ENCODE results near the gene ZNF563. TPM values are rescaled to one million over a fixed set of nuclear protein-coding genes. Genes with fewer than 3 reads are reported as not detected.

ZNF563 gene
- total and polyA plus RNA-seq, 4 experiments from 2014 or later: 5.4 to 15.6 (median 10.9) TPM

GRCh38 chr19:12295191-12295590, 38.2 kb downstream of the ZNF563 start:
- CTCF ChIA-PET (ENCODE audit: partially characterized antibody): interaction anchor here (1.7 kb wide), 1 partner anchor 132 kb away, joined by 5 read pairs; the partner anchor contains the start of gene ZNF136
- peaks cover 9 to 28% of the 10 kb centered on the region in 2 donors for H3K36me3 Mint-ChIP-seq
- peak overlapping the region; percentile 29 to 79 for H3K4me3 ChIP-seq (ENCODE audit: low read length in 2 of 2)

GRCh38 chr19:12294249-12295158, 38.9 kb downstream of the ZNF563 start, which contains the start of gene ZNF44:
ZNF44 (minus strand) TSS chr19:12294883; CDS start chr19:12294694, 189 bp downstream.
- H3K4me1 Mint-ChIP-seq: peaks cover 26 to 44% (median 36%) of the 10 kb centered on the region in 4 donors
- CTCF ChIA-PET (ENCODE audit: partially characterized antibody): interaction anchor here (1.7 kb wide), 1 partner anchor 132 kb away, joined by 5 read pairs; the partner anchor contains the start of gene ZNF136
- intact Hi-C loops (cut with micrococcal nuclease): loop anchor here (1.0 to 2.0 kb wide), 4 partner anchors 39 to 147 kb away; partner anchors contain the start of genes ZNF136, ZNF443, ZNF563 and ZNF799
- peak within 1 kb of the TSS; percentile 80 for H3K27ac ChIP-seq (ENCODE audit: low read depth, low read length)
- H3K4me1 ChIP-seq (ENCODE audit: insufficient read depth, low read length): peaks cover 37% of the 10 kb centered on the region
- H3K4me3 Mint-ChIP-seq: peak within 1 kb of the TSS; percentile 99 to 100 (median 99)
- H3K9me3 ChIP-seq (ENCODE audit: control insufficient read depth in 1 of 2, low read length in 2 of 2): no peaks in the 10 kb centered on the region
- H3K27me3 ChIP-seq (ENCODE audit: insufficient read depth, low read length): no peaks in the 10 kb centered on the region
- H3K4me3 ChIP-seq (ENCODE audit: low read length in 2 of 2): peak within 1 kb of the TSS; percentile 73 to 79
- peaks cover 0 to 1% (median 0%) of the 10 kb centered on the region in 8 donors for H3K9me3 Mint-ChIP-seq
- DNase-seq: peak; percentile 93 to 97 (median 94)
- H3K36me3 ChIP-seq (ENCODE audit: insufficient read depth, low read length): no peaks in the 10 kb centered on the region
- H3K36me3 Mint-ChIP-seq: peaks cover 9 to 28% of the 10 kb centered on the region in 2 donors
- peak within 1 kb of the TSS; percentile 97 to 100 (median 99) for H3K27ac Mint-ChIP-seq
- POLR2A ChIA-PET (ENCODE audit: partially characterized antibody): interaction anchor here (0.6 to 8.9 kb wide), 13 partner anchors 11 to 370 kb away, joined by 3 to 148 read pairs (median 4); partner anchors contain the start of genes ZNF136, ZNF20, ZNF442 and ZNF443
- H3K27me3 Mint-ChIP-seq: no peaks in the 10 kb centered on the region

More at GRCh38 chr19:12295191-12295590, 38.2 kb downstream of the ZNF563 start:
- H3K9me3 Mint-ChIP-seq: peaks cover 0 to 1% (median 0%) of the 10 kb centered on the region in 8 donors
- DNase-seq: no peak
- Histone ChIP-seq H3K4me1 (ENCODE audit: insufficient read depth, low read length) (peaks cover 30% of the 10 kb centered on the region), H3K27me3 (ENCODE audit: insufficient read depth, low read length) (no peaks in the 10 kb centered on the region), H3K27ac (ENCODE audit: low read depth, low read length) (peak overlapping the region; percentile 80), H3K36me3 (ENCODE audit: insufficient read depth, low read length) (no peaks in the 10 kb centered on the region), H3K9me3 (ENCODE audit: control insufficient read depth in 1 of 2, low read length in 2 of 2) (no peaks in the 10 kb centered on the region)
- peak overlapping the region; percentile 91 to 99 (median 98) for H3K4me3 Mint-ChIP-seq
- peak overlapping the region; percentile 68 to 99 (median 96) for H3K27ac Mint-ChIP-seq
- peaks cover 22 to 38% (median 30%) of the 10 kb centered on the region in 4 donors for H3K4me1 Mint-ChIP-seq
- no peaks in the 10 kb centered on the region for H3K27me3 Mint-ChIP-seq
- intact Hi-C loops (cut with micrococcal nuclease): loop anchor here (2.0 kb wide), 1 partner anchor 132 kb away; the partner anchor contains the start of gene ZNF136
- POLR2A ChIA-PET (ENCODE audit: partially characterized antibody): interaction anchor here (0.6 to 8.9 kb wide), 12 partner anchors 15 to 878 kb away, joined by 3 to 148 read pairs (median 4); partner anchors contain the start of genes ZNF136, ZNF20, ZNF443 and ZNF490

DNA sequence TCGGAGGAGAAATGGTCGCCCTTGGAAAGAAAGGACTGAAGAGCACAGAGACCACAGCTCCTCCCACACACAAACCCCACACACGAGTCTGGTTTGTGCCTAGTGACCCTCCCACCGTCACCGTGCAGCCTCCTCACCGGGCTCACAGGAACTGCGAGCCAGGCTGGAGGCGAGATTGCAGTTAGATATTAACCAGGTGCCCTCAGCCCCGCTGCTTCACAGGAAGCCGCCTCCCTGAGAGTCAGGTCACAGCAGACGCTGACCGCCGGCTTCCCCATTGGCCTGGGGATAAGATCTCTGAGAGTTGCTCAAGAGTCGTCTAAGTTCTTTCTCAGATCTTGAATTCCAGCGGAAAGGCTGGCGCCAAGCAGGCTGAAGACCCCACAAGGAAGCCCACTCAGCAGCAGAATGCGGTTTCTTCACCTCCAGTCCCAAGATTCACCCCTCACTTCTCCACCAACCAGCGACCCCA, 39.6 kb downstream of the ZNF563 start:
- POLR2A ChIA-PET (ENCODE audit: partially characterized antibody): interaction anchor here (1.0 to 8.9 kb wide), 4 partner anchors 11 to 107 kb away, joined by 3 to 148 read pairs (median 5); partner anchors contain the start of genes ZNF563 and ZNF799
- peak overlapping the region; percentile 80 for H3K27ac ChIP-seq (ENCODE audit: low read depth, low read length)
- no peaks in the 10 kb centered on the region for H3K27me3 ChIP-seq (ENCODE audit: insufficient read depth, low read length)
- CTCF ChIA-PET (ENCODE audit: partially characterized antibody): no interaction called here
- H3K9me3 Mint-ChIP-seq: peaks cover 0 to 1% (median 0%) of the 10 kb centered on the region in 8 donors
- no peaks in the 10 kb centered on the region for H3K36me3 ChIP-seq (ENCODE audit: insufficient read depth, low read length)
- peaks cover 42% of the 10 kb centered on the region for H3K4me1 ChIP-seq (ENCODE audit: insufficient read depth, low read length)
- H3K4me1 Mint-ChIP-seq: peaks cover 32 to 51% (median 42%) of the 10 kb centered on the region in 4 donors
- H3K4me3 Mint-ChIP-seq: peak overlapping the region; percentile 96 to 100 (median 99)
- peak overlapping the region; percentile 73 to 79 for H3K4me3 ChIP-seq (ENCODE audit: low read length in 2 of 2)
- peak; percentile 45 to 81 (median 51) for DNase-seq
- H3K27ac Mint-ChIP-seq: peak overlapping the region; percentile 96 to 100 (median 98)
- intact Hi-C loops (cut with micrococcal nuclease): loop anchor here (1.0 to 2.0 kb wide), 4 partner anchors 39 to 147 kb away; partner anchors contain the start of genes ZNF136, ZNF443, ZNF563 and ZNF799
- no peaks in the 10 kb centered on the region for H3K27me3 Mint-ChIP-seq
- no peaks in the 10 kb centered on the region for H3K9me3 ChIP-seq (ENCODE audit: control insufficient read depth in 1 of 2, low read length in 2 of 2)
- H3K36me3 Mint-ChIP-seq: peaks cover 15 to 28% of the 10 kb centered on the region in 2 donors

- intact Hi-C loops (cut with micrococcal nuclease): loop anchor here (1.0 to 2.0 kb wide), 2 partner anchors 44 to 111 kb away; partner anchors contain the start of genes ZNF563 and ZNF799
- no peaks in the 10 kb centered on the region for H3K9me3 ChIP-seq (ENCODE audit: control insufficient read depth in 1 of 2, low read length in 2 of 2)
- H3K36me3 ChIP-seq (ENCODE audit: insufficient read depth, low read length): no peaks in the 10 kb centered on the region
- CTCF ChIA-PET (ENCODE audit: partially characterized antibody): no interaction called here
- H3K4me1 ChIP-seq (ENCODE audit: insufficient read depth, low read length): peaks cover 59% of the 10 kb centered on the region
- H3K4me3 ChIP-seq (ENCODE audit: low read length in 2 of 2): no peak overlapping the region
- POLR2A ChIA-PET (ENCODE audit: partially characterized antibody): interaction anchor here (0.6 to 8.9 kb wide), 9 partner anchors 11 to 1692 kb away, joined by 3 to 148 read pairs (median 5); partner anchors contain the start of genes JUNB, ZNF136, ZNF442 and ZNF563
- Mint-ChIP-seq H3K4me1 (peaks cover 37 to 67% (median 53%) of the 10 kb centered on the region in 4 donors), H3K9me3 (no peaks in the 10 kb centered on the region), H3K27me3 (no peaks in the 10 kb centered on the region), H3K4me3 (peak overlapping the region; percentile 73 to 87 (median 80)), H3K27ac (peak overlapping the region; percentile 93 to 97 (median 95)), H3K36me3 (peaks cover 25 to 36% of the 10 kb centered on the region in 2 donors)
- peak overlapping the region; percentile 51 for H3K27ac ChIP-seq (ENCODE audit: low read depth, low read length)
- DNase-seq: peak in 1 of 5 donors; percentile 38
- no peaks in the 10 kb centered on the region for H3K27me3 ChIP-seq (ENCODE audit: insufficient read depth, low read length)
Measured at GRCh38 chr19:12289790-12290065, 43.7 kb downstream of the ZNF563 start.

DNA sequence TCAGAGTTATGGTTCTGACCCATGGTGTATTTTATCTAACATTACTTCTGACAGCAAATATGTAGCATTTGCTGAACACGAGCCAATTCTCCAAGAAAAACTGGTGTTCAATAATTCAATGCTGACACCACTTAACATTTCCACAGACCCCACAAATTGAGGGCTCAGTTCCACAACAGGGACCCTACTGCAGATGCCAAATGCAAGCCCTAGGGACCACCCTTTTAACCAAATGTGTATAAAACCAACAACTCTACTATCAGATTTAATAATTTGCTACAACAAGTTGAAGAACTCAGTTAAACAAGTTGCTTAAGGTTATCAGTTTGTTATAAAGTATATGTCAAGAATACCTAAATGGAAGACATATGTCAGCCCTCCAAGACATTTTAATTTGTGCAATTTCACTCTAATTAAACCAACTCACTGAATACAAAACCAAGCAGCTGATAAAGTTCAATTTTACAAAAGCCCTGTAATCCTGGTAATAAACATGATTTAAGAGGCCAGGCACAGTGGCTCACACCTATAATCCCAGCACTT, 45.4 kb downstream of the ZNF563 start:
- Mint-ChIP-seq H3K4me3 (peak overlapping the region in 3 of 8 donors; percentile 8 to 36 (median 13)), H3K27ac (peak overlapping the region; percentile 42 to 97 (median 81)), H3K9me3 (no peaks in the 10 kb centered on the region), H3K36me3 (peaks cover 24 to 26% of the 10 kb centered on the region in 2 donors), H3K4me1 (peaks cover 33 to 63% (median 43%) of the 10 kb centered on the region in 4 donors), H3K27me3 (no peaks in the 10 kb centered on the region)
- peaks cover 53% of the 10 kb centered on the region for H3K4me1 ChIP-seq (ENCODE audit: insufficient read depth, low read length)
- peak overlapping the region; percentile 43 for H3K27ac ChIP-seq (ENCODE audit: low read depth, low read length)
- ChIA-PET CTCF (ENCODE audit: partially characterized antibody) (interaction anchor here (0.6 to 1.3 kb wide), 3 partner anchors 9 to 228 kb away, joined by 3 to 6 read pairs (median 3); no protein-coding TSS in a partner anchor), POLR2A (ENCODE audit: partially characterized antibody) (interaction anchor here (1.0 to 8.9 kb wide), 3 partner anchors 8 to 126 kb away, joined by 3 to 148 read pairs (median 12); partner anchors contain the start of genes ZNF136 and ZNF563)
- H3K9me3 ChIP-seq (ENCODE audit: control insufficient read depth in 1 of 2, low read length in 2 of 2): no peaks in the 10 kb centered on the region
- DNase-seq: no peak
- intact Hi-C loops (cut with micrococcal nuclease): loop anchor here (2.0 kb wide), 1 partner anchor 113 kb away; the partner anchor contains the start of gene ZNF799
- no peaks in the 10 kb centered on the region for H3K27me3 ChIP-seq (ENCODE audit: insufficient read depth, low read length)
- no peaks in the 10 kb centered on the region for H3K36me3 ChIP-seq (ENCODE audit: insufficient read depth, low read length)
- no peak overlapping the region for H3K4me3 ChIP-seq (ENCODE audit: low read length in 2 of 2)

GRCh38 chr19:12284631-12285030, 48.8 kb downstream of the ZNF563 start:
- Mint-ChIP-seq H3K27ac (peak overlapping the region in 1 of 7 donors; percentile 47), H3K4me3 (no peak overlapping the region), H3K36me3 (peaks cover 36 to 38% of the 10 kb centered on the region in 2 donors), H3K4me1 (peaks cover 34 to 64% (median 44%) of the 10 kb centered on the region in 4 donors), H3K9me3 (peaks cover 0 to 25% (median 8%) of the 10 kb centered on the region in 8 donors), H3K27me3 (no peaks in the 10 kb centered on the region)
- intact Hi-C loops (cut with micrococcal nuclease): no loop called here
- no peaks in the 10 kb centered on the region for H3K27me3 ChIP-seq (ENCODE audit: insufficient read depth, low read length)
- H3K4me3 ChIP-seq (ENCODE audit: low read length in 2 of 2): no peak overlapping the region
- H3K36me3 ChIP-seq (ENCODE audit: insufficient read depth, low read length): no peaks in the 10 kb centered on the region
- ChIA-PET CTCF (ENCODE audit: partially characterized antibody) (no interaction called here), POLR2A (ENCODE audit: partially characterized antibody) (no interaction called here)
- DNase-seq: no peak
- no peaks in the 10 kb centered on the region for H3K9me3 ChIP-seq (ENCODE audit: control insufficient read depth in 1 of 2, low read length in 2 of 2)
- H3K4me1 ChIP-seq (ENCODE audit: insufficient read depth, low read length): peaks cover 28% of the 10 kb centered on the region
- no peak overlapping the region for H3K27ac ChIP-seq (ENCODE audit: low read depth, low read length)

Data from CD4-positive, alpha-beta memory T cell (primary cell).